Measurements from ENCODE around the gene STRBP. TPM values are rescaled to one million over a fixed set of nuclear protein-coding genes. Genes with fewer than 3 reads are reported as not detected.
A peak's percentile ranks its signal among the peaks of the same experiment; 100 is the strongest.

STRBP gene
- total RNA-seq, 1 donor from 2014 or later, result 11.7 TPM

DNA sequence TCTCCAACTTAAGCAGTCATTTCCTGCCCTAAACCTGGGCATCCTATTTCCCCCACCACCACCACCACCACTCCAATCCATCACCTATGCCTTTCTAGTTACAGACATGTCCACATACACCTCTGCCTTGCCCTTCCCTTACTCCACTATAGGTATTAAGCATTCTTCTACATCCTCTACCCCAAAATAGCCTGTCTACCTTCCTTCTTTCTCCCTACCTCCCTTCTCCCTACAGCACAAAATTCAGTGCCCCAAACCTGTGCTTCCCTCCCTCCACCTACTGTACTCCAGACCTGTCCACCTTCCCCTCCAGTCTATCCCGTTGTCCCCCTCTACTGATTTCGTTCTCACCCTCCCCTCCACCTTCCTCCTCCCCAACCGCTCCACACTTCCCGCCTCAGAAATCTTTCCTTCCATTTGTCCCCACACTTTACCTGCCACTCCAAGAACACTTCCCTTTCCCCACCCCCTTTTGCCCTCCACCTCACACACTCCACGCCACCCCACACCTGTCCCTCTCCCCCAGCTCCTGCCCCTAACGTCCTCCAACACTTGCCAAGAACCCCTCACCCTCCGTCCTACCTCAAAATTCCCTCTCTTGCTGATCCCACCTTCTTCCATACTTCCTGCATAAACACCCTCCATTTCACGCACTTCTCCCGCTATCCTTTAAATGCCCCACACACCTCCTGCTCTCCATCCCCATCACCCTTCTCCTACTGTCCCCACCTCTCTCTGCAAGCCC is 1.6 kb downstream of the STRBP start:
- no peaks in the 10 kb centered on the region for H3K9me3 Mint-ChIP-seq (ENCODE audit: low read depth)
- H3K36me3 Mint-ChIP-seq (ENCODE audit: low read depth), result no peaks in the 10 kb centered on the region
- TF ChIP-seq, protein P1, sequence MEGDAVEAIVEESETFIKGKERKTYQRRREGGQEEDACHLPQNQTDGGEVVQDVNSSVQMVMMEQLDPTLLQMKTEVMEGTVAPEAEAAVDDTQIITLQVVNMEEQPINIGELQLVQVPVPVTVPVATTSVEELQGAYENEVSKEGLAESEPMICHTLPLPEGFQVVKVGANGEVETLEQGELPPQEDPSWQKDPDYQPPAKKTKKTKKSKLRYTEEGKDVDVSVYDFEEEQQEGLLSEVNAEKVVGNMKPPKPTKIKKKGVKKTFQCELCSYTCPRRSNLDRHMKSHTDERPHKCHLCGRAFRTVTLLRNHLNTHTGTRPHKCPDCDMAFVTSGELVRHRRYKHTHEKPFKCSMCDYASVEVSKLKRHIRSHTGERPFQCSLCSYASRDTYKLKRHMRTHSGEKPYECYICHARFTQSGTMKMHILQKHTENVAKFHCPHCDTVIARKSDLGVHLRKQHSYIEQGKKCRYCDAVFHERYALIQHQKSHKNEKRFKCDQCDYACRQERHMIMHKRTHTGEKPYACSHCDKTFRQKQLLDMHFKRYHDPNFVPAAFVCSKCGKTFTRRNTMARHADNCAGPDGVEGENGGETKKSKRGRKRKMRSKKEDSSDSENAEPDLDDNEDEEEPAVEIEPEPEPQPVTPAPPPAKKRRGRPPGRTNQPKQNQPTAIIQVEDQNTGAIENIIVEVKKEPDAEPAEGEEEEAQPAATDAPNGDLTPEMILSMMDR (IDR thresholded peaks at IDR 0.05), result no peak
- peak overlapping the region; percentile 68 for H3K4me3 Mint-ChIP-seq (ENCODE audit: unreplicated experiment)
- peaks cover 11% of the 10 kb centered on the region for H3K4me1 Mint-ChIP-seq (ENCODE audit: low read depth)
- H3K27ac Mint-ChIP-seq (ENCODE audit: unreplicated experiment), result no peak overlapping the region
- no peaks in the 10 kb centered on the region for H3K27me3 Mint-ChIP-seq (ENCODE audit: low read depth)
- DNase-seq (ENCODE audit: low spot score), result no peak

DNA sequence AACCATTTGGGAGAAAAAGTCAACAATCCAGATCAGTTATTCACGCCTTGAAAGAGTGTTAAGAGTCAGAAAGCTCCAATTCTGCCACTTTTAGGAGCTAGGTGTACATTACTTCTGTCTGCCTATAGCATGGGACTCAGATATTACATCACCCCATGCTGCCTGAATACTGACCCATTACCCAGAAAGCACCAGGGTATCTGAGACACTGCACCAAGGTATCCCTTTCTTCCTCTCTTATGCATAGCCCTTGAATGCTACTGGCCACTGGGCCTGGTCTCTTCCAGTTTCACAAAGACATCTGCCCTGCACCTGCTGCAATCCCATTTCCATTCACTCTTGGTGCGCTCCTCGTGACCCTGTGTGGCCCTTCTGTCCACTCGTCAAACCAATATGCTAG is 2.6 kb downstream of the STRBP start:
- Mint-ChIP-seq H3K4me3 (ENCODE audit: unreplicated experiment) (no peak overlapping the region), H3K4me1 (ENCODE audit: low read depth) (peaks cover 11% of the 10 kb centered on the region), H3K27me3 (ENCODE audit: low read depth) (no peaks in the 10 kb centered on the region), H3K27ac (ENCODE audit: unreplicated experiment) (no peak overlapping the region), H3K36me3 (ENCODE audit: low read depth) (no peaks in the 10 kb centered on the region), H3K9me3 (ENCODE audit: low read depth) (no peaks in the 10 kb centered on the region)
- TF ChIP-seq, protein P1 (IDR thresholded peaks at IDR 0.05), result no peak
- no peak for DNase-seq (ENCODE audit: low spot score)

DNA sequence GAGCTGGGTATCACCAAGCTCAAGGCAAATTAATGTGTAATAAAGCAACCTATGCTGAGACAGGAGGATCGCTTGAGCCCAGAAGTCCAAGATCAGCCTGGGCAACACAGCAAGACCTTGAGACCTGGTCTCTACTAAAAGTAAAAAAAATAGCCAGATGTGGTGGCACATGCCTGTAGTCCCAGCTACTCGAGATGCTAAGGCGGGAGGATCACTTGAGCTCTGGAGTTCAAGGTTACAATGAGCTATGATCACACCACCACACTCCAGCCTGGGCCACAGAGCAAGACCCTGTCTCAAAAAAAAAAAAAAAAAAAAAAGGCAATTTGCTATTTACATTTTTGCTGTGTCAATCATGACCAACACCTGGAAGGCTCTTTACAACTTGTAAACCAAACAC is 5.2 kb downstream of the STRBP start:
- H3K4me3 Mint-ChIP-seq (ENCODE audit: unreplicated experiment), result no peak overlapping the region
- H3K9me3 Mint-ChIP-seq (ENCODE audit: low read depth), result no peaks in the 10 kb centered on the region
- TF ChIP-seq, protein P1 (IDR thresholded peaks at IDR 0.05), result no peak
- no peak for DNase-seq (ENCODE audit: low spot score)
- no peaks in the 10 kb centered on the region for H3K27me3 Mint-ChIP-seq (ENCODE audit: low read depth)
- H3K4me1 Mint-ChIP-seq (ENCODE audit: low read depth), result peaks cover 11% of the 10 kb centered on the region
- H3K27ac Mint-ChIP-seq (ENCODE audit: unreplicated experiment), result no peak overlapping the region
- H3K36me3 Mint-ChIP-seq (ENCODE audit: low read depth), result no peaks in the 10 kb centered on the region

DNA sequence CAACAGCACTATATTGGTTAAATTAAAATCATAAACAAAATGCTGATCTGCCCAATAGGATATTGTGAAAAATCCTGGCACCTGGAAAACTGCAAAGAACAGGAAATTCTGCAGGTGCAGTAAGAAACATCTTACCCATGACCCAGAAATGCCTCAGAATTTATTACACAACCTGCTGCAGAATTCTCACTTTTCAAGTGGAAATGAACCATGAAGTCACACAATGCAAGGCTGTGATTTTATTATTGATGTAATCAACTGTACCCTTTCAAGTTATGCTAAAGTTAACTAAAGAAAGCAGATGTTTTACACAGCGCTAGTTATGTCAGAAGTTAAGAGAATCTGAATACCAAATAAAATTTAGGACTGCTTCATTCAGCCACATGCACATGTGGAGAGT is 6.0 kb downstream of the STRBP start:
- H3K27ac Mint-ChIP-seq (ENCODE audit: unreplicated experiment), result no peak overlapping the region
- no peaks in the 10 kb centered on the region for H3K36me3 Mint-ChIP-seq (ENCODE audit: low read depth)
- H3K4me1 Mint-ChIP-seq (ENCODE audit: low read depth), result peaks cover 11% of the 10 kb centered on the region
- DNase-seq (ENCODE audit: low spot score), result no peak
- H3K27me3 Mint-ChIP-seq (ENCODE audit: low read depth), result no peaks in the 10 kb centered on the region
- no peaks in the 10 kb centered on the region for H3K9me3 Mint-ChIP-seq (ENCODE audit: low read depth)
- no peak overlapping the region for H3K4me3 Mint-ChIP-seq (ENCODE audit: unreplicated experiment)
- TF ChIP-seq, protein P1 (IDR thresholded peaks at IDR 0.05), result no peak

DNA sequence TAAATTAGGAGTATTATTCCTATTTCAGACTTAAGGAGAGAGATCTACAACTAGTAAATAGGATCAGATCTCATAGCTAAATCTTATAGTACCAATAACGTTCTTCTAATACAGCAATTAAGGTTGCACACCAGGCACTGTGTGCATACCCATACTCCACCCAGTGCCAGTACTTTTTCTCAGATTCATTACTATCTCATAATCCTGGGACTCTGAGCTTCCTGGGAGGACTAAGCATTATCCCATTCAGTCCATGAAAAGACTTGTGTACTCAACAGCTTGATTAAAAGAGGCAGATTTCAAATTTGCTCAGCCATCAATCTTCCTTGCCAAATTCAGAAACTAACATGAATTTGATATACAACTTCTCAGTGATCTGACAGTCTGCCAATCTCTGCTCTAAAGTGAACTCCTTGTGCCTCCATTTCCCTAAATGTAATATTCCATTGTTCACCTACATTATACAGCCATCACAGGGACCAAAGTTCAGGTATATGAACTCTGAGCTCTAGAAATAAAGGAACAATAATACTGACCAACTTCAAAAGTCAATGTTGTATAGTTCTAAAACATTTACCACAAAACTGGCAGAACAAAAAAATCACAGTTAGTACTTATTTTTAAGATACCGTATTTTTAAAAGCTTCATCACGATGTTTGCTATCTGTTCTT is 7.2 kb downstream of the STRBP start:
- TF ChIP-seq, protein P1 (IDR thresholded peaks at IDR 0.05), result no peak
- Mint-ChIP-seq H3K27me3 (ENCODE audit: low read depth) (no peaks in the 10 kb centered on the region), H3K4me3 (ENCODE audit: unreplicated experiment) (no peak overlapping the region), H3K4me1 (ENCODE audit: low read depth) (no peaks in the 10 kb centered on the region), H3K36me3 (ENCODE audit: low read depth) (peaks cover 1% of the 10 kb centered on the region), H3K9me3 (ENCODE audit: low read depth) (no peaks in the 10 kb centered on the region), H3K27ac (ENCODE audit: unreplicated experiment) (no peak overlapping the region)
- DNase-seq (ENCODE audit: low spot score), result no peak
